Glutamatergic neuron (in vitro differentiated cells): ENCODE results near the gene MMP23B. TPM values are rescaled to one million over a fixed set of nuclear protein-coding genes. Genes with fewer than 3 reads are reported as not detected.
A peak's percentile ranks its signal among the peaks of the same experiment; 100 is the strongest.

ENCODE experiments used
- DNase-seq: peaks from one replicate; pipeline ENCODE4 v3.0.0; 2022
- H3K27ac Mint-ChIP-seq: one replicate; pipeline ENCODE4 v1.8.0; 2020; ENCODE audit warnings: mild to moderate bottlenecking, mixed read lengths, inconsistent platforms; ENCODE audit not compliant: unreplicated experiment
- H3K27me3 Mint-ChIP-seq: one replicate; pipeline ENCODE4 v1.8.0; 2020; ENCODE audit warnings: mild to moderate bottlenecking, moderate library complexity, mixed read lengths, inconsistent platforms; ENCODE audit not compliant: unreplicated experiment
- H3K36me3 Mint-ChIP-seq: one replicate; pipeline ENCODE4 v1.8.0; 2020; ENCODE audit warnings: mild to moderate bottlenecking, mixed read lengths, inconsistent platforms; ENCODE audit not compliant: unreplicated experiment
- H3K4me1 Mint-ChIP-seq: one replicate; pipeline ENCODE4 v1.8.0; 2020; ENCODE audit warnings: mild to moderate bottlenecking, low read depth, mixed read lengths, inconsistent platforms; ENCODE audit not compliant: unreplicated experiment
- H3K4me3 Mint-ChIP-seq: one replicate; pipeline ENCODE4 v1.8.0; 2020; ENCODE audit warnings: mild to moderate bottlenecking, mixed read lengths, inconsistent platforms; ENCODE audit not compliant: unreplicated experiment
- H3K9me3 Mint-ChIP-seq: one replicate; pipeline ENCODE4 v1.8.0; 2020; ENCODE audit warnings: mild to moderate bottlenecking, moderate library complexity, mixed read lengths, inconsistent platforms; ENCODE audit not compliant: unreplicated experiment
- total RNA-seq: library from RNA; stranded (reverse); fragmentation: NEBNext Ultra II Directional; extraction: Animal tissue kit (Norgen Biotek cat#: 25700); gene quantifications from one replicate; pipeline ENCODE4 v1.2.1, GENCODE V29; 2021; ENCODE audit not compliant: unreplicated experiment
- TF ChIP-seq, protein P1 (sequence below): fragments of 200-600 bp; sonication (generic); IDR thresholded peaks from one replicate; pipeline ENCODE4 v1.5.0; 2021; ENCODE audit not compliant: partially characterized antibody, unreplicated experiment

The MMP23B gene
- total RNA-seq, 1 donor from 2014 or later, result 162 TPM

DNA sequence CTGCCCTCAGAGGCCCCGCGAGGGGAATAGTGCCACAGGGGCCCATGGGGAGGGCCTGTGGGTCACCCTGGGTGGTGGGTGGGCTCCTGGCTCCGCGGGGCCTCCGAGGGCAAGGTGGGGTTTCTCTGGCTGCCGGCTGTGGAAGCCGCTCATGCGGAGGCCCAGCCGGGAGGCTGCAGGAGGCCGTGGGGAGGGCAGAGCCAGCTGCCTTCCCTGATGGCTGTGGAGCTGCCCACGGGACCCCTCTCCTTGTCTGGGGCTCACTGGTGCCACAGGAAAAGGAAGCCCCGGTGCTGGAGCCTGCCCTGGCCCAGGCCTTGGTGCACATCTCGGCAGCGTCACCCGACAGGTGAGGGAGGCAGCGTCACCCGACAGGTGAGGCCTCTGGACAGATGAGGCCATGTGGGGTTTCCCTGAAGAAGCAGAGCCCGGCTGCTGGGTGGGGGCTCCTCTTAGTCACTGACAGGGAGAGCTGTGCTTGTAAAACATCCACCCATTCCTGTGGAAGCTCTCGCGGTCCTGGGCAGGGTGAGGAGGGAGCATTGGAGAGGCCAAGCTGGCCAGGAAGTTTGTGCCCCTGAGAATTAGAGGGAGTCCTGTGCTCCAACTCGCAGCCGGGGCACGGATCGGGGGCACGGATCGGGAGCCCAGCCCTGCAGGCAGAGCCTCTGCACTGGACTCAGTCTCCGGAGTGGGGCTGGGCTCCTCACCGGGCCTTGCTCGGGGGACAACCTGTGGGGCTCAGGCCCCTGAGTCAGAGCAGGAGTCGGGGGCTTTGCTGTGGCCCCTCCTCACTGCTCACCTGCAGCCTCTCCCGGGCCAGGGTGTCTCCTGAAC is 10.6 kb upstream of the MMP23B start:
- H3K36me3 Mint-ChIP-seq, result no peaks in the 10 kb centered on the region
- TF ChIP-seq, protein P1, sequence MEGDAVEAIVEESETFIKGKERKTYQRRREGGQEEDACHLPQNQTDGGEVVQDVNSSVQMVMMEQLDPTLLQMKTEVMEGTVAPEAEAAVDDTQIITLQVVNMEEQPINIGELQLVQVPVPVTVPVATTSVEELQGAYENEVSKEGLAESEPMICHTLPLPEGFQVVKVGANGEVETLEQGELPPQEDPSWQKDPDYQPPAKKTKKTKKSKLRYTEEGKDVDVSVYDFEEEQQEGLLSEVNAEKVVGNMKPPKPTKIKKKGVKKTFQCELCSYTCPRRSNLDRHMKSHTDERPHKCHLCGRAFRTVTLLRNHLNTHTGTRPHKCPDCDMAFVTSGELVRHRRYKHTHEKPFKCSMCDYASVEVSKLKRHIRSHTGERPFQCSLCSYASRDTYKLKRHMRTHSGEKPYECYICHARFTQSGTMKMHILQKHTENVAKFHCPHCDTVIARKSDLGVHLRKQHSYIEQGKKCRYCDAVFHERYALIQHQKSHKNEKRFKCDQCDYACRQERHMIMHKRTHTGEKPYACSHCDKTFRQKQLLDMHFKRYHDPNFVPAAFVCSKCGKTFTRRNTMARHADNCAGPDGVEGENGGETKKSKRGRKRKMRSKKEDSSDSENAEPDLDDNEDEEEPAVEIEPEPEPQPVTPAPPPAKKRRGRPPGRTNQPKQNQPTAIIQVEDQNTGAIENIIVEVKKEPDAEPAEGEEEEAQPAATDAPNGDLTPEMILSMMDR, result no peak
- no peak overlapping the region for H3K4me3 Mint-ChIP-seq
- peaks cover 10% of the 10 kb centered on the region for H3K4me1 Mint-ChIP-seq
- peaks cover 18% of the 10 kb centered on the region for H3K9me3 Mint-ChIP-seq
- no peak overlapping the region for H3K27ac Mint-ChIP-seq
- DNase-seq, result no peak
- H3K27me3 Mint-ChIP-seq, result peaks cover 25% of the 10 kb centered on the region

DNA sequence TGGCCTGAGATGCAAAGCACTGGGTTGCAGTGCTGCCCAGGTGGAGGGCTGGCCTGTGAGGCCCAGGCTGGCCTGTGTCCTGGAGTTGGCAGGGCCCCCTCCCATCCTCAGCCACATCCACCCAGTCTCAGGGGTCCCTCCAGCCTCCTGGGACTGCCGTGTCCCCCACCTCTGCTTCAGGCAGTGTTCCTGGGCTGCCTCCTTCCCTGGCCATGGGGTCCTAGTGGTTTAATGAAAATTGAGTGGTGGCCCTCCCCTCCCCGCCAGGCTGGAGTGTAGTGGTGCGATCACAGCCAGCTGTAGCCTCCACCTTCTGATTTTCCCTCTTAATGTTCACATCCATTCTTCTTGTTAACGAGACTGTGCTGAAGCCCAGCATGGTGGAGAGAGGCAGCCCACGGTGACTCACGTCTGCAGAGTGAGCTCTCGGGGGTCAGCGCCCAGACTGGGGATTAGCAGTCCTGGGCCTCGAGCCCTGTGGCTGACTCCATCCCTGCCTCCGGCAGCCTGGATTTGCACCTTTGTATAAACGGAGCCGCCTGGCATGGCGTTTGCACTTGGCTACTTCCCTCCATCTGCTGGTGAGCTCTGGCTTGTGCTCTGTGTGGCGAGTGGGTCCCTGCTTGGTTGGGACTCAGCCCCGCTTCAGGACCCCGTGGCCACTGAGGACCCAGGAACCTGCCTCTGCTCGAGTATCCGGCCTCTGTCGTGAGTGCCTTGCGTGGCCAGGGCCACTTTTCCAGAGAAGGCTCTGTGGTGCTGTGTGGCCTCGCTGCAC is 9.8 kb upstream of the MMP23B start:
- no peak for DNase-seq
- H3K4me1 Mint-ChIP-seq, result peaks cover 10% of the 10 kb centered on the region
- H3K9me3 Mint-ChIP-seq, result peaks cover 16% of the 10 kb centered on the region
- no peak overlapping the region for H3K4me3 Mint-ChIP-seq
- peaks cover 21% of the 10 kb centered on the region for H3K27me3 Mint-ChIP-seq
- peak overlapping the region; percentile 46 for H3K27ac Mint-ChIP-seq
- TF ChIP-seq, protein P1, result no peak
- H3K36me3 Mint-ChIP-seq, result no peaks in the 10 kb centered on the region

DNA sequence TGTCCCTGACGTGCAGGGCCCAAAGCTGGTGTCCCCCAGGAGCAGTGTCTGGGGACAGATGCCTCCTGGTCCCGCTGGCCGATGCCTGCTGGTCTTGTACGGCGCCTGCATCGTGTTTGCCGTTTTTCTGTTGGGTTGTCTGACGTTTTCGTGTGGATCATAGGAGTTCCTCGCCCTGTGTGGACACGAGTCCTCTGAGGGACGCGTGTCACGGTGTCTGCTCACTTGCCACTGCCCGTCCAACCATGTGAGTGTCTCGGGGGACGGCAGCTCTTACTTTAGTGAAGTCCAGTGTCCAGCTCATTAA is 9.2 kb upstream of the MMP23B start:
- Mint-ChIP-seq H3K4me1 (peaks cover 10% of the 10 kb centered on the region), H3K27ac (peak overlapping the region; percentile 46), H3K27me3 (peaks cover 21% of the 10 kb centered on the region), H3K36me3 (no peaks in the 10 kb centered on the region), H3K9me3 (peaks cover 13% of the 10 kb centered on the region), H3K4me3 (peak overlapping the region; percentile 65)
- no peak for DNase-seq
- TF ChIP-seq, protein P1, result no peak

- no peak for DNase-seq
- peaks cover 10% of the 10 kb centered on the region for H3K4me1 Mint-ChIP-seq
- H3K9me3 Mint-ChIP-seq, result peaks cover 13% of the 10 kb centered on the region
Measured at GRCh38 chr1:1623181-1623630, 8.8 kb upstream of the MMP23B start.

More at GRCh38 chr1:1623181-1623630, 8.8 kb upstream of the MMP23B start:
- Mint-ChIP-seq H3K36me3 (no peaks in the 10 kb centered on the region), H3K27ac (no peak overlapping the region), H3K27me3 (peaks cover 22% of the 10 kb centered on the region), H3K4me3 (no peak overlapping the region)
- TF ChIP-seq, protein P1, result no peak
